H9 (cell line): Measurements from ENCODE around the gene TMBIM1. TPM values are rescaled to one million over a fixed set of nuclear protein-coding genes. Genes with fewer than 3 reads are reported as not detected.

Experiments used
- DNase-seq: peaks from one replicate; pipeline ENCODE4 v3.0.0-alpha.2; 2017
- H2AFZ ChIP-seq: one replicate; pipeline ENCODE4 v1.6.1; 2013; ENCODE audit warnings: mild to moderate bottlenecking, low read length, control low read depth, moderate library complexity
- H2AK5ac ChIP-seq: 2 replicates; pipeline ENCODE4 v1.6.1; 2013; ENCODE audit warnings: low read length, control low read depth, mixed read lengths; ENCODE audit not compliant: insufficient read length
- H2BK120ac ChIP-seq: one replicate; pipeline ENCODE4 v1.6.1; 2013; ENCODE audit warnings: low read depth, mild to moderate bottlenecking, low read length, control low read depth, inconsistent platforms; ENCODE audit not compliant: poor library complexity, severe bottlenecking
- H2BK12ac ChIP-seq: 2 replicates; pipeline ENCODE4 v1.6.1; 2013; ENCODE audit warnings: low read length, control low read depth, mixed read lengths, low read depth; ENCODE audit not compliant: insufficient read length
- H2BK15ac ChIP-seq: 2 replicates; pipeline ENCODE4 v1.6.1; 2013; ENCODE audit warnings: low read depth, low read length, control low read depth
- H2BK20ac ChIP-seq: one replicate; pipeline ENCODE4 v1.6.1; 2013; ENCODE audit warnings: low read depth, mild to moderate bottlenecking, low read length, control low read depth, inconsistent platforms; ENCODE audit not compliant: poor library complexity, severe bottlenecking
- H2BK5ac ChIP-seq: 2 replicates; pipeline ENCODE4 v1.6.1; 2013; ENCODE audit warnings: low read length, control low read depth, mixed read lengths; ENCODE audit not compliant: insufficient read length
- H3K14ac ChIP-seq: 2 replicates; pipeline ENCODE4 v1.6.1; 2013; ENCODE audit warnings: low read length, control low read depth; ENCODE audit not compliant: insufficient read depth
- H3K18ac ChIP-seq: 2 replicates; pipeline ENCODE4 v1.6.1; 2013; ENCODE audit warnings: low read depth, mild to moderate bottlenecking, mixed read lengths, low read length, control low read depth; ENCODE audit not compliant: insufficient read length
- H3K23ac ChIP-seq: 2 replicates; pipeline ENCODE4 v1.6.1; 2013; ENCODE audit warnings: low read length, control low read depth, mixed read lengths, low read depth; ENCODE audit not compliant: insufficient read length
- H3K23me2 ChIP-seq: 2 replicates; pipeline ENCODE4 v1.6.1; 2013; ENCODE audit warnings: low read depth, mild to moderate bottlenecking, mixed read lengths, low read length, control low read depth; ENCODE audit not compliant: insufficient read length, poor library complexity, severe bottlenecking
- H3K27ac ChIP-seq: 2 replicates; pipeline ENCODE4 v1.5.1; 2013; ENCODE audit warnings: low read length, control low read depth, mixed read lengths, low read depth; ENCODE audit not compliant: insufficient read length
- H3K27me3 ChIP-seq: 2 replicates; pipeline ENCODE4 v1.6.1; 2013; ENCODE audit warnings: low read length, control low read depth, inconsistent platforms; ENCODE audit not compliant: insufficient read depth
- H3K4ac ChIP-seq: 2 replicates; pipeline ENCODE4 v1.6.1; 2013; ENCODE audit warnings: low read depth, mild to moderate bottlenecking, control low read depth, inconsistent platforms, low read length, moderate library complexity
- H3K4me1 ChIP-seq: 2 replicates; pipeline ENCODE4 v1.6.1; 2013; ENCODE audit warnings: low read length, control low read depth, inconsistent platforms; ENCODE audit not compliant: insufficient read depth
- H3K4me2 ChIP-seq: 2 replicates; pipeline ENCODE4 v1.6.1; 2013; ENCODE audit warnings: low read length, control low read depth, mixed read lengths; ENCODE audit not compliant: insufficient read length, insufficient read depth
- H3K56ac ChIP-seq: 2 replicates; pipeline ENCODE4 v1.6.1; 2013; ENCODE audit warnings: low read depth, mild to moderate bottlenecking, mixed read lengths, low read length, control low read depth; ENCODE audit not compliant: insufficient read length
- H3K79me1 ChIP-seq: 2 replicates; pipeline ENCODE4 v1.6.1; 2013; ENCODE audit warnings: low read depth, mild to moderate bottlenecking, moderate library complexity, low read length, control low read depth, inconsistent platforms; ENCODE audit not compliant: insufficient read depth, poor library complexity, severe bottlenecking
- H3K79me2 ChIP-seq: 2 replicates; pipeline ENCODE4 v1.6.1; 2013; ENCODE audit warnings: low read length, control low read depth, inconsistent platforms; ENCODE audit not compliant: insufficient read depth
- H3K9ac ChIP-seq: 2 replicates; pipeline ENCODE4 v1.6.1; 2013; ENCODE audit warnings: low read length, control low read depth, mixed read lengths; ENCODE audit not compliant: insufficient read length; ENCODE audit errors: extremely low read depth
- H3K9me3 ChIP-seq: one replicate; pipeline ENCODE4 v1.6.1; 2013; ENCODE audit warnings: low read depth, low read length, inconsistent platforms; ENCODE audit not compliant: control insufficient read depth
- H3T11ph ChIP-seq: one replicate; pipeline ENCODE4 v1.6.1; 2013; ENCODE audit warnings: mild to moderate bottlenecking, low read length, control low read depth, inconsistent platforms
- H4K20me1 ChIP-seq: one replicate; pipeline ENCODE4 v1.6.1; 2013; ENCODE audit not compliant: control insufficient read depth, insufficient read length, insufficient read depth
- H4K5ac ChIP-seq: 2 replicates; pipeline ENCODE4 v1.6.1; 2013; ENCODE audit warnings: low read depth, mild to moderate bottlenecking, mixed read lengths, low read length, control low read depth; ENCODE audit not compliant: insufficient read length
- H4K8ac ChIP-seq: replicated peaks from 2 replicates; pipeline ENCODE4 v1.6.1; 2013; ENCODE audit warnings: low read length, control low read depth, mixed read lengths, low read depth; ENCODE audit not compliant: insufficient read length
- H4K91ac ChIP-seq: 2 replicates; pipeline ENCODE4 v1.6.1; 2013; ENCODE audit warnings: low read depth, mild to moderate bottlenecking, moderate library complexity, mixed read lengths, low read length, control low read depth; ENCODE audit not compliant: insufficient read length
- H3K27ac Mint-ChIP-seq, 3 experiments: 2 replicates in 2 of 3; 3 replicates in 1 of 3; pipeline ENCODE4 v1.8.0; 2020 to 2021; ENCODE audit warnings: mixed read lengths in 3 of 3, mild to moderate bottlenecking in 1 of 3, moderate library complexity in 1 of 3
- H3K27me3 Mint-ChIP-seq: 2 replicates; pipeline ENCODE4 v1.8.0; 2021; ENCODE audit warnings: low read depth, mild to moderate bottlenecking, moderate library complexity, mixed read lengths
- H3K36me3 Mint-ChIP-seq, 3 experiments: 2 replicates in 2 of 3; 3 replicates in 1 of 3; pipeline ENCODE4 v1.8.0; 2020 to 2021; ENCODE audit warnings: low read depth in 3 of 3, mixed read lengths in 3 of 3; ENCODE audit not compliant: insufficient read depth in 1 of 3
- H3K4me1 Mint-ChIP-seq, 2 experiments: 2 replicates each; pipeline ENCODE4 v1.8.0; 2020; ENCODE audit warnings: mixed read lengths in 2 of 2
- H3K4me3 Mint-ChIP-seq, 2 experiments: 2 replicates in 1 of 2; 3 replicates in 1 of 2; pipeline ENCODE4 v1.8.0; 2020 to 2021; ENCODE audit warnings: mild to moderate bottlenecking in 2 of 2, mixed read lengths in 2 of 2, moderate library complexity in 1 of 2
- H3K9me3 Mint-ChIP-seq, 2 experiments: 2 replicates in 1 of 2; 3 replicates in 1 of 2; pipeline ENCODE4 v1.8.0; 2020; ENCODE audit warnings: mild to moderate bottlenecking in 2 of 2, mixed read lengths in 2 of 2, moderate library complexity in 1 of 2
- WGBS: extraction: QIAGEN DNeasy Blood & Tissue Kit; methylation state at CpG from one replicate; pipeline ENCODE4 v1.1.7; 2013; ENCODE audit warnings: missing lambda C conversion rate, low lambda C conversion rate, mixed read lengths; ENCODE audit not compliant: insufficient read length; ENCODE audit errors: extremely low coverage; 5-methylcytosine and 5-hydroxymethylcytosine counted together
- total RNA-seq: library from RNA; stranded (reverse); gene quantifications from 2 replicates; pipeline ENCODE4 v1.2.1, GENCODE V29; 2021
- TF ChIP-seq, protein P1 (sequence below): fragments of 200-600 bp; sonication (generic); conservative IDR thresholded peaks from 3 replicates; pipeline ENCODE4 v1.8.0; 2021; ENCODE audit warnings: antibody characterized with exemption, mild to moderate bottlenecking

TMBIM1 gene
- total RNA-seq, 1 experiment from 2014 or later = 17.4 TPM

GRCh38 chr2:218286570-218287459 lies 5.5 kb downstream of the TMBIM1 start:
- H3K36me3 Mint-ChIP-seq = no peaks in the 10 kb centered on the region
- no peak overlapping the region for H2AK5ac ChIP-seq
- H3K56ac ChIP-seq = no peak overlapping the region
- no peak overlapping the region for H3K23ac ChIP-seq
- peak overlapping the region in 2 of 3 experiments; percentile 52 to 93; a peak in 4 of 7 replicates for H3K27ac Mint-ChIP-seq
- no peak overlapping the region for H4K8ac ChIP-seq
- H3K4me3 Mint-ChIP-seq = no peak overlapping the region; a peak in 1 of 5 replicates
- no peak overlapping the region for H2BK20ac ChIP-seq
- H2BK120ac ChIP-seq = no peak overlapping the region
- H3K79me2 ChIP-seq = no peaks in the 10 kb centered on the region
- no peak overlapping the region for H2AFZ ChIP-seq
- no peaks in the 10 kb centered on the region for H3K79me1 ChIP-seq
- no peak overlapping the region for H2BK12ac ChIP-seq
- no CpG with 5 or more reads among the region's 11 CpGs for WGBS
- H3K4me1 Mint-ChIP-seq = peaks cover 29 to 31% of the 10 kb centered on the region in 2 experiments
- H4K20me1 ChIP-seq = no peaks in the 10 kb centered on the region
- H3K9me3 ChIP-seq = no peaks in the 10 kb centered on the region
- no peaks in the 10 kb centered on the region for H3K27me3 ChIP-seq
- TF ChIP-seq, protein P1, sequence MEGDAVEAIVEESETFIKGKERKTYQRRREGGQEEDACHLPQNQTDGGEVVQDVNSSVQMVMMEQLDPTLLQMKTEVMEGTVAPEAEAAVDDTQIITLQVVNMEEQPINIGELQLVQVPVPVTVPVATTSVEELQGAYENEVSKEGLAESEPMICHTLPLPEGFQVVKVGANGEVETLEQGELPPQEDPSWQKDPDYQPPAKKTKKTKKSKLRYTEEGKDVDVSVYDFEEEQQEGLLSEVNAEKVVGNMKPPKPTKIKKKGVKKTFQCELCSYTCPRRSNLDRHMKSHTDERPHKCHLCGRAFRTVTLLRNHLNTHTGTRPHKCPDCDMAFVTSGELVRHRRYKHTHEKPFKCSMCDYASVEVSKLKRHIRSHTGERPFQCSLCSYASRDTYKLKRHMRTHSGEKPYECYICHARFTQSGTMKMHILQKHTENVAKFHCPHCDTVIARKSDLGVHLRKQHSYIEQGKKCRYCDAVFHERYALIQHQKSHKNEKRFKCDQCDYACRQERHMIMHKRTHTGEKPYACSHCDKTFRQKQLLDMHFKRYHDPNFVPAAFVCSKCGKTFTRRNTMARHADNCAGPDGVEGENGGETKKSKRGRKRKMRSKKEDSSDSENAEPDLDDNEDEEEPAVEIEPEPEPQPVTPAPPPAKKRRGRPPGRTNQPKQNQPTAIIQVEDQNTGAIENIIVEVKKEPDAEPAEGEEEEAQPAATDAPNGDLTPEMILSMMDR = no peak
- H3K27ac ChIP-seq = no peak overlapping the region
- no peak overlapping the region for H3T11ph ChIP-seq
- no peak overlapping the region for H4K91ac ChIP-seq
- H3K4me2 ChIP-seq = no peak overlapping the region
- no peak overlapping the region for H3K18ac ChIP-seq
- H3K23me2 ChIP-seq = peaks cover 4% of the 10 kb centered on the region
- DNase-seq = peak; percentile 93
- peaks cover 3% of the 10 kb centered on the region; the same call in 1 of the 2 replicates for H3K4me1 ChIP-seq
- no peak overlapping the region for H2BK5ac ChIP-seq
- H2BK15ac ChIP-seq = no peak overlapping the region
- H3K14ac ChIP-seq = no peak overlapping the region
- no peak overlapping the region for H4K5ac ChIP-seq
- no peak overlapping the region for H3K9ac ChIP-seq
- H3K9me3 Mint-ChIP-seq = no peaks in the 10 kb centered on the region
- H3K4ac ChIP-seq = no peak overlapping the region
- peaks cover 1% of the 10 kb centered on the region for H3K27me3 Mint-ChIP-seq
